GM23248 (cell line): ENCODE measurements around the gene ITK. TPM values are rescaled to one million over a fixed set of nuclear protein-coding genes. Genes with fewer than 3 reads are reported as not detected.
"Not testable (repeated sequence)": the region's sequence is repeated elsewhere in the genome, so short reads cannot be mapped to it uniquely, and the experiment has no call there.

Source experiments
- DNase-seq: peaks from one replicate; pipeline ENCODE4 v3.0.0-alpha.2; 2015
- H2AFZ ChIP-seq: fragments of 200-600 bp; sonication (generic); 2 replicates; pipeline ENCODE4 v1.6.1; 2016; ENCODE audit warnings: antibody characterized with exemption
- H3F3A ChIP-seq: fragments of 200-600 bp; sonication (generic); 2 replicates; pipeline ENCODE4 v1.6.1; 2016; ENCODE audit warnings: mild to moderate bottlenecking, antibody characterized with exemption, mixed run types; ENCODE audit not compliant: insufficient read depth
- H3K27ac ChIP-seq: fragments of 200-600 bp; sonication (generic); 2 replicates; pipeline ENCODE4 v1.5.1; 2016; ENCODE audit warnings: mild to moderate bottlenecking
- H3K27me3 ChIP-seq: fragments of 200-600 bp; sonication (generic); replicated peaks from 2 replicates; pipeline ENCODE4 v1.6.1; 2016; ENCODE audit warnings: mild to moderate bottlenecking; ENCODE audit not compliant: insufficient read depth
- H3K36me3 ChIP-seq: fragments of 200-600 bp; sonication (generic); 2 replicates; pipeline ENCODE4 v1.6.1; 2016; ENCODE audit warnings: low read depth, mild to moderate bottlenecking
- H3K4me1 ChIP-seq: fragments of 200-600 bp; sonication (generic); 2 replicates; pipeline ENCODE4 v1.6.1; 2016; ENCODE audit warnings: mild to moderate bottlenecking; ENCODE audit not compliant: insufficient read depth
- H3K4me2 ChIP-seq: fragments of 200-600 bp; sonication (generic); one replicate; pipeline ENCODE4 v1.6.1; 2016; ENCODE audit warnings: mild to moderate bottlenecking; ENCODE audit not compliant: unreplicated experiment
- H3K4me3 ChIP-seq: fragments of 200-600 bp; sonication (generic); 2 replicates; pipeline ENCODE4 v1.5.1; 2016; ENCODE audit warnings: mild to moderate bottlenecking
- H3K79me2 ChIP-seq: fragments of 200-600 bp; sonication (generic); 2 replicates; pipeline ENCODE4 v1.6.1; 2016; ENCODE audit warnings: mild to moderate bottlenecking; ENCODE audit not compliant: insufficient read depth
- H3K9ac ChIP-seq: fragments of 200-600 bp; sonication (generic); 2 replicates; pipeline ENCODE4 v1.6.1; 2016; ENCODE audit warnings: mild to moderate bottlenecking
- H3K9me2 ChIP-seq: fragments of 200-600 bp; sonication (generic); 2 replicates; pipeline ENCODE4 v1.6.1; 2016; ENCODE audit warnings: mixed run types, mild to moderate bottlenecking, moderate library complexity; ENCODE audit not compliant: insufficient read depth
- H3K9me3 ChIP-seq: fragments of 200-600 bp; sonication (generic); one replicate; pipeline ENCODE4 v1.6.1; 2017; ENCODE audit warnings: low read depth
- H4K20me1 ChIP-seq: fragments of 200-600 bp; sonication (generic); 2 replicates; pipeline ENCODE4 v1.6.0; 2016; ENCODE audit not compliant: insufficient read depth
- EZH2 ChIP-seq: fragments of 200-600 bp; sonication (generic); IDR thresholded peaks from 2 replicates; pipeline ENCODE4 v1.6.1; 2018; ENCODE audit warnings: antibody characterized with exemption, mild to moderate bottlenecking; ENCODE audit not compliant: insufficient read depth, poor library complexity, severe bottlenecking
- EZH2phosphoT487 ChIP-seq: fragments of 200-600 bp; sonication (generic); IDR thresholded peaks from 2 replicates; pipeline ENCODE4 v1.6.1; 2018; ENCODE audit warnings: antibody characterized with exemption, moderate library complexity, mild to moderate bottlenecking, low read depth; ENCODE audit not compliant: insufficient read depth
- WGBS, 2 experiments: methylation state at CpG; one replicate each; pipeline ENCODE4 v1.1.6; 2015 to 2017; ENCODE audit warnings: low lambda C conversion rate in 2 of 2, low coverage in 1 of 2; ENCODE audit errors: missing lambda C conversion rate in 2 of 2; 5-methylcytosine and 5-hydroxymethylcytosine counted together
- in situ Hi-C: fragments of 300-500 bp; cut with MboI; formaldehyde crosslinking; loops from 2 replicates; pipeline ENCODE4 v1.15.0; 2020
- polyA plus RNA-seq: library from polyadenylated mRNA; unstranded; fragments of >200 nt; fragmentation: Nextera tagmentation; extraction: Ambion mirVana; gene quantifications from 2 replicates; pipeline ENCODE4 v1.2.1, GENCODE V29; 2016
- total RNA-seq: library from RNA; depleted of rRNA; stranded (reverse); fragments of >200 nt; shearing (Covaris generic); gene quantifications from 2 replicates; pipeline ENCODE4 v1.2.3, GENCODE V29; 2014

Gene ITK
- total and polyA plus RNA-seq, 2 experiments from 2014 or later: 0.11 TPM; not detected in 1

DNA sequence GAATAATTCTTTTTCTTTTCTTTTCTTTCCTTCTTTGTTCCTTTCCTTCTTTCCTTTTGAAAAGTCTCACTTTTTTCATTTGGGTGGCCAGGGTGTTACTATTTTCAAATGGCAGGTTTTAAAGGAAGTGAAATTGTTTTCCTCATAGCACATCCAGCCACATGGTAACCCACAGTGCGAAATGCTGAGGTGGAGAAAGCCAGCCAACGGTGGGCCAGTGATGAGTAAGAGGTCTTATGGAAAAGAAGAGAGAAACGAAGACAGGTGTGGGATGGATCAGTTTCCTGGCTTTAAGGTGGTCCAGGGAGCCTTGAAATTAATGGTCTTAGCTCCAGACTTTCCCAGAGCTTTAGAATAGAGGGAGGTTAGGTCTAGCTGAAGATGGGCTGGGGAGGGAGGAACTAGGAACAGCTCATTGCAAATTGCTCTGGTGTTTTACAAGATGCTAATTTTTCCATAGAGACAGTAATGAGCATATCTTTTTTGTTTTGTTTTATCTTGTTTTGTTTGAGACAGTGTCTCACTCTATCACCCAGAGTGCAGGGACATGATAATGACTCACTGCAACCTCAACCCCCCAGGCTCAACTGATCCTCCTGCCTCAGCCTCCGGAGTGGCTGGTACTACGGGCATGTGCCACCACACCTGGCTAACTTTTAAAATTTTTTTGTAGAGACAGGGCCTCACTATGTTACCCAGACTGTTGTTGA, 17.8 kb downstream of the ITK start:
- no peak overlapping the region for H3K4me2 ChIP-seq
- DNase-seq: no peak
- no peaks in the 10 kb centered on the region for H3F3A ChIP-seq
- peaks cover 63% of the 10 kb centered on the region for H3K27me3 ChIP-seq
- no peak overlapping the region for H3K9ac ChIP-seq
- H4K20me1 ChIP-seq: no peaks in the 10 kb centered on the region
- H3K27ac ChIP-seq: no peak overlapping the region
- WGBS, 2 experiments: 30 to 37% methylated on average over 5 of the region's 5 CpGs
- H2AFZ ChIP-seq: no peak overlapping the region
- no peaks in the 10 kb centered on the region for H3K36me3 ChIP-seq
- no peaks in the 10 kb centered on the region for H3K4me1 ChIP-seq
- in situ Hi-C loops: no loop called here
- H3K9me3 ChIP-seq: no peaks in the 10 kb centered on the region
- no peaks in the 10 kb centered on the region for H3K79me2 ChIP-seq
- no peak overlapping the region for H3K4me3 ChIP-seq
- TF ChIP-seq EZH2 (no peak), EZH2phosphoT487 (no peak)
- H3K9me2 ChIP-seq: no peaks in the 10 kb centered on the region

DNA sequence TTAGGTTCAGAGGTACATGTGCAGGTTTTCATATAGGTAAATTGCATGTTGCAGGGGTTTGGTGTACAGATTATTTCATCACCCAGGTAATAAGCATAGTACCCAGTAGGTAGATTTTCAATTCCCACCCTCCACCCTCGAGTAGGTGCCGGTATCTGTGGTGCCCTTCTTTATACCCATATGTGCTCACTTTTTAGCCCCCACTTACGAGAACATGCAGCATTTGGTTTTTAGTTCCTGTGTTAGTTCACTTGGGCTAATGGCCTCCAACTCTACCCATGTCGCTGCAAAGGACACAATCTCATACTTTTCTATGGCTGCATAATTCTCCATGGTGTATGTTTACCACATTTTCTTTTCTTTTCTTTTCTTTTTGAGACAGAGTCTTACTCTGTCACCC, 21.2 kb downstream of the ITK start:
- TF ChIP-seq EZH2: no peak
- no peak for TF ChIP-seq EZH2phosphoT487
- H3K4me1 ChIP-seq: no peaks in the 10 kb centered on the region
- WGBS, 2 experiments: 23 to 36% methylated on average over 4 of the region's 4 CpGs
- no peak overlapping the region for H3K27ac ChIP-seq
- no peaks in the 10 kb centered on the region for H3K9me3 ChIP-seq
- no peaks in the 10 kb centered on the region for H3K36me3 ChIP-seq
- no peaks in the 10 kb centered on the region for H3K79me2 ChIP-seq
- H2AFZ ChIP-seq: no peak overlapping the region
- no peaks in the 10 kb centered on the region for H3K9me2 ChIP-seq
- H4K20me1 ChIP-seq: no peaks in the 10 kb centered on the region
- H3K4me2 ChIP-seq: no peak overlapping the region
- H3K27me3 ChIP-seq: peaks cover 35% of the 10 kb centered on the region
- DNase-seq: no peak
- H3K4me3 ChIP-seq: no peak overlapping the region
- H3F3A ChIP-seq: no peaks in the 10 kb centered on the region
- in situ Hi-C loops: no loop called here
- H3K9ac ChIP-seq: no peak overlapping the region

DNA sequence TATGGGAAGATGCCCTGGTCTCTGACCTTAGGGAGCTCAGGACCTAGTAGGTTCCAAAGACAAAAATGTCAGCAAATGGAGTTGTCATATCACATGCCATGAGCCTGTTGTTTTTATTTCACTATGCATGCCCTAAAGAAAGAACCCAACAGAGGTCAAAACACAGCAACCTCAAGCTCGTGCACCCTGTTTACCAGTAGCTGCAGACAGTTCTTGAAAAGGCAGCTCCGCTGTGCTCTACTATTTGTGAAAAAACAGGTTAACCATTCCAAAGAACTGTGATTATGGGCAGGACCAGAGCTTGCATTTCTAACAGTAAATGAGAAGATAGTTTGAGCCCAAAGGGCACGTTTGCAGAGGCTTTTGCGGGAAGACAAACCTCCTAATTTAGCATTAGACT, 22.8 kb downstream of the ITK start:
- 45 to 51% methylated on average over 4 of the region's 4 CpGs for WGBS, 2 experiments
- DNase-seq: no peak
- H4K20me1 ChIP-seq: no peaks in the 10 kb centered on the region
- H3K9me2 ChIP-seq: no peaks in the 10 kb centered on the region
- in situ Hi-C loops: no loop called here
- H3F3A ChIP-seq: no peaks in the 10 kb centered on the region
- no peaks in the 10 kb centered on the region for H3K36me3 ChIP-seq
- H3K9ac ChIP-seq: no peak overlapping the region
- no peak overlapping the region for H3K4me2 ChIP-seq
- H3K27ac ChIP-seq: no peak overlapping the region
- TF ChIP-seq EZH2phosphoT487: no peak
- TF ChIP-seq EZH2: no peak
- no peaks in the 10 kb centered on the region for H3K4me1 ChIP-seq
- H3K79me2 ChIP-seq: no peaks in the 10 kb centered on the region
- H3K27me3 ChIP-seq: peaks cover 19% of the 10 kb centered on the region
- H3K9me3 ChIP-seq: no peaks in the 10 kb centered on the region
- H3K4me3 ChIP-seq: no peak overlapping the region
- H2AFZ ChIP-seq: no peak overlapping the region

GRCh38 chr5:157204765-157205164, 24.1 kb downstream of the ITK start:
- Histone ChIP-seq H3K4me2 (no peak overlapping the region), H3K27me3 (peaks cover 7% of the 10 kb centered on the region), H3K9me3 (no peaks in the 10 kb centered on the region), H3F3A (no peaks in the 10 kb centered on the region), H3K9me2 (no peaks in the 10 kb centered on the region), H3K9ac (no peak overlapping the region), H3K79me2 (no peaks in the 10 kb centered on the region), H3K4me3 (no peak overlapping the region), H2AFZ (no peak overlapping the region), H3K36me3 (no peaks in the 10 kb centered on the region), H4K20me1 (no peaks in the 10 kb centered on the region), H3K4me1 (no peaks in the 10 kb centered on the region), H3K27ac (no peak overlapping the region)
- in situ Hi-C loops: no loop called here
- TF ChIP-seq EZH2 (no peak), EZH2phosphoT487 (no peak)
- no peak for DNase-seq
- 52 to 56% methylated on average over 4 of the region's 4 CpGs for WGBS, 2 experiments

DNA sequence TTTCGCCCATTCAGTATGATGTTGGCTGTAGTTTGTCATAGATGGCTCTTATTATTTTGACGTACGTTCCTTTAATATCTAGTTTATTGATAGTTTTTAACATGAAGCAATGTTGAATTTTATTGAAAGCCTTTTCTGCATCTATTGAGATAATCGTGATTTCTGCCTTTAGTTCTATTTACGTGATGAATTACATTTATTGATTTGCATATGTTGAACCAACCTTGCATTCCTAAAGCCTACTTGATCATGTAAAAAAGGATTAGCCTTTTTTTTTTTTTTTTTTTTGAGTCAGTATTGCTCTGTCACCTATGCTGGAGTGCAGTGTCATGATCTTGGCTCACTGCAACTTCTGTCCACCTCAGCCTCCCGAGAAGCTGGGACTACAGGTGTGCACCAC, 25.1 kb downstream of the ITK start:
- 52 to 59% methylated on average over 6 of the region's 6 CpGs for WGBS, 2 experiments
- Histone ChIP-seq H3K4me2 (no peak overlapping the region), H3K4me1 (no peaks in the 10 kb centered on the region), H3K27ac (no peak overlapping the region), H3K4me3 (no peak overlapping the region), H3F3A (no peaks in the 10 kb centered on the region), H2AFZ (no peak overlapping the region), H3K36me3 (no peaks in the 10 kb centered on the region), H3K9ac (no peak overlapping the region), H3K79me2 (no peaks in the 10 kb centered on the region), H3K9me2 (no peaks in the 10 kb centered on the region), H4K20me1 (no peaks in the 10 kb centered on the region), H3K27me3 (no peaks in the 10 kb centered on the region), H3K9me3 (no peaks in the 10 kb centered on the region)
- TF ChIP-seq EZH2phosphoT487 (no peak), EZH2 (no peak)
- in situ Hi-C loops: no loop called here
- no peak for DNase-seq

DNA sequence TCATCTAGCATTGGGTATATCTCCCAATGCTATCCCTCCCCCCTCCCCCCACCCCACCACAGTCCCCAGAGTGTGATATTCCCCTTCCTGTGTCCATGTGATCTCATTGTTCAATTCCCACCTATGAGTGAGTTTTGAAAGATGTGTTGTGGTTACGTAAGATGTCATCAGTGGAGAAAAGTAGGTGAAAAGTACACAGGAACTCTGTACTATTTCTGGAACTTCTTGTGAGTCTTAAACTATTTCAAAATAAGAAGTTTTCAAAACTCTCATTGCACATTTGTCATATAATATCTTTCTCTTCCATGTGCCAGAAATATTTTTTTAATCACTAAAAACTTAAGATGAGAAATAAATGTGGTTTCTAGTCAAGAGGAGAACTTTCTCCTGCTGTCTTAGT, 30.0 kb downstream of the ITK start:
- H3F3A ChIP-seq, H2AFZ ChIP-seq, H3K4me1 ChIP-seq, H3K27ac ChIP-seq, H3K4me3 ChIP-seq, H3K36me3 ChIP-seq, H3K4me2 ChIP-seq, in situ Hi-C loops, H3K79me2 ChIP-seq, H4K20me1 ChIP-seq, H3K9me3 ChIP-seq, H3K27me3 ChIP-seq, H3K9me2 ChIP-seq, H3K9ac ChIP-seq: not testable (repeated sequence)
- peak; percentile 36 for DNase-seq
- 48 to 63% methylated on average over 1 of the region's 1 CpG for whole genome bisulfite sequencing, 2 experiments
